ENCODE results near the gene EXOC2. TPM values are rescaled to one million over a fixed set of nuclear protein-coding genes. Genes with fewer than 3 reads are reported as not detected.
A peak's percentile ranks its signal among the peaks of the same experiment; 100 is the strongest.
"Not testable (repeated sequence)": the region's sequence is repeated elsewhere in the genome, so short reads cannot be mapped to it uniquely, and the experiment has no call there.

Gene EXOC2
- total RNA-seq, 1 donor from 2014 or later, result 34.3 TPM

DNA sequence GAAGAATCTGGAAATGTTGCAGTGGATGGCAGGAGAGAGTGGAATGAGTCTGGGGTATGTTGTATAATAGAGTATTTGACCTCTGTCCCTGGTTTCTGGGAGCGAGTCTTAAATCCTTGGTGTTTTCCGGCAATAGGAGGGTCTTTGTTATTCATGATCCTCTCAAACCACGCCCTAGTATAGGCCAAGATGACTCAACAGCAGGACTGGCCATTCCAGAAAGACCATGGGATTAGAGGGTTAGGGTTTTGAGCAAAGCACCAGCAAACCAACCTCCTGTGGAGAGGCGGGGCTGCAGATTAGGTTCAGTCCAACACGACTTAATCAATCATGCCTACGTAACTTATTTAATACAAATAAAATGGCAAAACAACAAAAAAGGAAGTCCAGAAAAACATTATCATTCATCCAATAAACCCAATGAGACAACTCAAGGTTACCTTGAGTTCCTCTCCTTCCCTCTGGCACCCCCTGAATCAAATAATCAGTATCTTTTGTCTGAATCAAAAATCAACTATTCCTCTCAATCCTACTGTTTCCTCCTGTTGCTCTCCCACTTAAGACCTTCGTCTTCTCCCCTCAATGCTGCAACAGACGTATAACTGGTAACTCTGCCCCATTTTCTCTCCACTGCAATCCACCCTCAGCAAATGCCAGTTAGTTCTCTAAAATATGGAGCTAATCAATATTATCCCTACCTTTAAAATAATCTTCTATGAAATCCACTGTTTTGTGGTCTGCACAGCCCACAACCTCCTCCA is 51.5 kb downstream of the EXOC2 start:
- no peak for DNase-seq (ENCODE audit: low read depth in 2 of 2)

DNA sequence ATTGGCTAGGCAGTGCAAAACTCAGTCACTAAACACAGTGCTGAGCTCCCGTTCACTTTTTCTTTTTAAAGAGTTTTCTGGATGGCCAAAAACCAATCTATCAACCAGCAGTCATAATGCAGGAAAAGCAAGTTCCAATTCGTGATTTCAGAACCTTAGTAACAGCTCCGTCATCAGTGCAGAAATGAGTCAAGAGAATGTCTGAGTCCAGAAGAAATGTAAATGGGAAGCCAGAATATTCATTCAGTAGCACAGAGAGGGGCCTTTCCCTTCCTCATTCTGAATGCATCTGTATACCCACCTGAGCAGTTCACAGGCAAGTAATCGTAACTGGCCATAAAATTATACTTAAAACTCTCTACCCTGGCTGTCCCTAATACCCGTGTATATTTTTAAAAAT is 56.5 kb downstream of the EXOC2 start:
- no peak for DNase-seq (ENCODE audit: low read depth in 2 of 2)

DNA sequence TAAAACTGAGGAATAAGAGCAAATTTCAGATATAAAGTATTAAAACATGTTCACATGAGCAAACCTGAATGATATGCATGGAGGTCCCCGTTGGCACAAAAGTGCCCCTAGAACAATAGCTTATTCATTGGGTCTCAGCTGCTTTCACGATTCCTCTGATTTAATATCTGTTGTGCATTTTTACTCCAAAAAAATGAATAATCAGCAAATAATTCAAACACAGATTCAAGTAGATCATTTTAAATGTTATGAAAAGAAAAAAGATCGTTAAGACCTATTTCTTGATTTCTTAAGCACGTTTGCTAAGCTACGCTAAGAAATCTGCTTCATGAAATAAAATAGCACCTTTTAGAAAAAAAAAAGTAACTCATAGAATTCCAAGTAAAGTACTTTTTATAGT is 57.7 kb downstream of the EXOC2 start:
- DNase-seq (ENCODE audit: low read depth in 2 of 2), result no peak

DNA sequence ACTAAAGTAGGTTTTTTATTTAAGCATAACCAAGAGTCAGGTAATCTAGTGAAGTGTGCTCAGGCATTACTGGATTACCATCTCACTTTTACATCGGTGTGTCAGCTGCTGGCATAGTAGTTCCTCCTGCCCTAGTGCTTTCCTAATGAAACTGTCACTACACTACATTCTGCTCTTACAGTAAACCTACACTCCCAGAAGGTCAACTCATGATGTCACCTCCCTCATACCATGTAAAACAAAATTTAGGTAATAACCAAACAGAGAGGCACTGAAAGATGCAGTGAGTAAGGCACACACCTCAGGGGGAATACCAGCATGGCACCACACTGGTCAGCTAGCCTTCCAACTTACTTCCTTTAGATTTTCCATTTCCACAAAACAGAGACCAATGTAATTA is 59.3 kb downstream of the EXOC2 start:
- DNase-seq (ENCODE audit: low read depth in 2 of 2), result no peak

DNA sequence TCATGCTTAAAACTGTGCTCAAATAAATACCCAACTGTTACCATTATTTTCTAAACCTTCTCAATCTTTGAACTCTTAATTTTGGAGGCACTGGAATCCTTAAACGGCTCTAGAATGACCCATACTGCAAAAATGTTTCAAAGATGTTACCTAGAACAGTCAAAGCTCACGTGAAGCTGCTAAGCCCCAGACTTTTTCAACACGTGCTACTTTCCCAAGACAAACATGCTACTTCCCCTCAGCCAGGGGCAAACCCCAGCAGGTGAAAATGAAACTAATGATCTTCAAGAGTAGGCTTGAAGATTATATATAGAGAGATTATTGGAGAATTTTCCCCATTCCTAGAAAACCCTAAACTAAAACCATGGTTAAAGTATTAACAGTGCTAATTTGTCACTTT is 64.2 kb downstream of the EXOC2 start:
- no peak for DNase-seq (ENCODE audit: low read depth in 2 of 2)

DNA sequence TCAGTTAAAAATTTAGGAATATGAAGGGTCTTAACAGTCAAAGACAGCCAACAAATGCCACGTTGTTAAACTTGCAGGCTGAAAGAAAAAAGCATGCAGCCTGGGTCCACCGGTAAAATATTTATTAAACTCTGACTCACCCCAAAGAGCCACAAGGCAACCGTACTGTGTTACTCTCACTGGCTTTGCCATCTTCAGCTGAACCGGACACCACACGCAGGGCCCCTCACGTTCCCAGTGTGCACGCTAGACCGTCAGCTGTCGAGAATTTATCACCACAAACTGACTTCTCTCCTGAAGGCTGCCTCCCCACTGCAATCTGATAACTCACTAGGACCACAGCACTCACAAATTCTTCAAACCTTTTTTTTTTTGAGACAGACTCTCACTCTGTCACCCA is 66.7 kb downstream of the EXOC2 start:
- no peak for DNase-seq (ENCODE audit: low read depth in 2 of 2)

DNA sequence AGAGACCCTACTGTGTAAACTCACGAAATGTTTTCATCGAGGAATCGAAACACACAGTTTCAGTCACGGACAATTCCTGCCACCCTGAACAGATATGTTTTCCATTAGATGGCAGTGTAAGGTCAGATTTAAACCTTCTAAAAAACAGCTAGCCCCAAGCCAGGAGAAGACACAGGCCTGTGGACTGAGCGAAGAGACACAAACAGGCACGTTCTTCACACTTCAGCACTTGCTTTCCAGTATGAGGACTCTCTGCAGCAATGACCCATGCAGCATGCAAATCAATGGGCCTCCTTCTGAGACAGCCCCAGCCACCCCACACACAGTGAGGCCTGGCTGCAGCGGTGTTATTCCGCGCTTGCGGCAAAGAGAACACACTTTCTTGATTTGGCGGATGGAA is 68.0 kb downstream of the EXOC2 start:
- peak; percentile 3 to 13 for DNase-seq (ENCODE audit: low read depth in 2 of 2)

DNA sequence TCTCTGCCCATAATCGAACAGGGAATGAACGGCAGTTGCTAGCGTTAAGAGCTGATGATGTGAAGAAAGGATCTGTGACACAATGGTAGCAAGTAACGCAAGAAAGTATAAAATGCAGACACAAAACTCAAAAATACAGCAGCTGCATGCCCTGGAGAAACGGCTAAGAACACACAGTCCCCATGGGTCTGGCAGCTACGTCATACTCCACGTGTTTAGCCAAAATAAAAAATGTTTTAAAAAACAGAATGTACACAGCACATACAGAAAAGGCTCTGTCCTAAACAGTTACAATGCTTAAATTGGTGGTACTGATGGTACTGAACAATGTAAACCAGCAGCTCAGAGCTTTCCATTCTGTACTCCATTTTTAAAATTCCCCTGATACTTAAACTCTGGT is 70.5 kb downstream of the EXOC2 start:
- DNase-seq (ENCODE audit: low read depth in 2 of 2), result no peak

DNA sequence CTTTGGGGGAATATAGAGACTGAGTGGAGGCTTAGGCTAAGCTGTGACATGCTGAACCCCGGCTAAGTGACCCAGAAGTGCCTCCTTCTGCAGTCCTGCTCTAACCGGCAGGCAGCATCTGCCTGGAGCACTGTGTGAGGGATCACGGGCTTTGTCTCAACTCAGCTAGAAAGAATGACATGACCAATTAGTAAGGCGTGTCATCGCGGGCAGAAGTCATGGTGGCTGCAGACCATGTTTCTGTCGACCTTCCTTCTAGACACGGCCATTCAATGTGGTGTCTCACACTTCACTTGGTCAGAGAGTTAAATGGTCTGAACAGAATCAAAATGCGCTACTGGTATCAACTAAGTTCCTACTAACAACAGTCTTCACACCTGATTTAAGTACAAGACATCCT is 71.0 kb downstream of the EXOC2 start:
- DNase-seq (ENCODE audit: low read depth in 2 of 2), result no peak

DNA sequence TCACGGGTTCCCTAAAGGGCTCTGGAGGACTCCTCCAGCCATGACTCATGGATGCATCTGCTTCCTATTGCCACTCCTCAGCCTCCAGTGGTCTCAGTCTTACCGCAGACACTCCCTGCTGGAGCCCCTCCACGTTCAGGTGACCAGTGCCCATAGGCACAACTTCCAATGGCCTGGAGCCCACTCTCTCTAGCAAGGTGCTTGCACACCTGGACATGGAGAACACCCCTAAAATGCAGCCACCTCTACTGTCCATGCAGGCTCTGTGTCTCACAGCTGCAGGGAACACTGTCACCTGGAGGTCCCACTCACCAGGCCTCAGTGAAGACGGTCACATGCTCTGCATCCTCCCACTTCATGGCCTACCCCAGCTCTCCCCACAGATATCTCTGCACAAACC is 72.0 kb downstream of the EXOC2 start:
- no peak for DNase-seq (ENCODE audit: low read depth in 2 of 2)

DNA sequence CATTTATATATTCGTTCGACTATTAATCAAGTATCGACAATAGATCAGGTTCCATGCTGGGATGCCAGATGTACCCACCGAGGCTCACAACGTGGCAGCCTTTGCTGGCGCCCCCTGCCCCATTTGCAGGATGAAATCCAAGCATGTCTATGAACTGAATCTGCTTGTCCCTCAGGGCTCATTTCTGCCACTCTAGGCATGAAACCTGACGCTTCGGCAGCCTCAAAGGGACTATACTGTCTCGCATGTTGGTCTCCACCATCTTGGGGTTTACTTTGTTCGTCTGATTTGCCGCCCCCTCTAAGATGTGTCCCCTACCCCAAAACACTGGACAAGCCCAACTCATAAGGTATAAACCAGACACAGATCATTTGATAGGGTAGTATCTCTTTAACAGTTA is 72.8 kb downstream of the EXOC2 start:
- DNase-seq (ENCODE audit: low read depth in 2 of 2), result no peak

DNA sequence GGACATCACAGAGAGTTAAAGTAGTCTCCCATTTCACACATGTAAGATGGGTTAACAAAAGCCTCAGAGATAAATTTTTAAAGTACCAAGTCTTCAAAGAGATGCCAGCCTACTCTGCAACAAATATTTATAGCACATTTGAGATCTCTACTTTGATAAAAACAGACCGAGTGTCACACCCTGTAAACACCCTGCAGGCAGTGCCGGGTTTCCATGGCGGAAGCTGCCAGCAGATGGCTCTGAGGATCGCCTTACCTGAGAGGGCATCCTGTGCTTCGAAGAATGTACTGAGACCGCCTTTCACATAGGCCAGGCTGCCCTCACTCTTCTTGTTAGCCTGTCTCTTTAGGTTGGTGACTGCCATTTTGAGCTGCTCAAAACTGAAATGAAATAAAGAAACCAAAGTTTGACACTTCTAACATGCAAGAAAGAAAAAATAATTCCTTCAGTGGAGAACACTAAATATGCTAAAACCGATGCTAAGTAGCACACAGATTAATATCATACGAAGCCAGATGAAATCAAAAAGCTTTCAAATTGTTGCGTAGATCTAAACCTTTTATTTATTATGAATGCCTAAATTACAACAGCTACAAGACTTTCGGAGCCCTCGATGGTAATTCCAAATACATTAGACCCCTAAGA is 75.4 kb downstream of the EXOC2 start:
- no peak for DNase-seq (ENCODE audit: low read depth in 2 of 2)

DNA sequence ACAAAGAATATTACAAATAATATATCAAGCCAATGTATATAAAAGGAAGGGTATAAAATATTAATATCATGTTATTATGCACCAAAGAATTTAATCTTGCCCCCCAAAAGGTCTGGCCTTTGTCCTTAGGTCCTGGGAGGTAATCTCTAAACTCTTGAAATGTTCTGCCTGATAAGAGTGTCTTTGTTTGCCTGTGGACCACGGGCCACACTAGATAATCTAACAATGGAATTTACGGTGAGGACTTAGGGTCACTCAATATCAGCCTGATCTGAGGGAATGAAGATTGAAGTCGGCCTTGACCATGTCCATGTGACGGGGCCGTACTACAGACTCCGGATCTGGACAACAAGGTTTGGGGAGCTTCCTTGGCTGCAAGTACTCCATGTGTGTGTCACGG is 79.0 kb downstream of the EXOC2 start:
- DNase-seq (ENCODE audit: low read depth in 2 of 2), result no peak

DNA sequence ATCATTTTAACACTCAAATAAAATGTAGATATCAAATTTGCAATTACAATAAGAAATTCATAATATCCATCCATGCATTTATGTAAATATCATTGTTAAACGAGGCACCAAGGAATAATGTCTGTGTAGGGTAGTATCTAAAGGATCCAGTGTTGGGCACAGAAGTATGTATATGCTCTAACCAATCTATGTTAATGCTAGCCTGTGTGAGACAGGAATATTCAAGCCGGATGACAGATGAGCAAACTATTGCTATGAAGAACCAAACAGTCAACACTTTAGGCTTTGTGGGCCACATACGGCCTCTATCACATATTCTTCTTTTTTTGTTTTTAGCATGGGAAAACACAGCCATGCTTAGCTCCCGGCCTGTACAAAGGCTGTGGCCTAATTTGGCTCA is 81.0 kb downstream of the EXOC2 start:
- DNase-seq (ENCODE audit: low read depth in 2 of 2), result no peak

DNA sequence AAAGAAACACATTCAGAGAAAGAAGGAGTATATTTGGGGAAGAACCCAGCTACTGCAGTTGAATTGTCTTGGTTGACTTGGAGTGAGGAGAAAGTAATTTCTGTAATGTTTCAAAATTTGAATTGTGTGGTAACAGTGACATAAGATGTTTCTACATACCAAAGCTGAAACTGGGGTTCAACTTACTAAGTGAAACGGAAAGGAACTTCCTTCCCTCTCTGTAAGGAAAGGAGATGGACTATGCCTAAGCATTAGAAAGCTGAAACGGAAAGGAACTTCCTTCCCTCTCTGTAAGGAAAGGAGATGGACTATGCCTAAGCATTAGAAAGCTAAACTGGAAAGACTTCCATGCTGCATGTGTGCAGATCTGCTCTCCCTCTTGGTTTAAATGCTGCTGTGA is 82.1 kb downstream of the EXOC2 start:
- DNase-seq (ENCODE audit: low read depth in 2 of 2), result no peak

DNA sequence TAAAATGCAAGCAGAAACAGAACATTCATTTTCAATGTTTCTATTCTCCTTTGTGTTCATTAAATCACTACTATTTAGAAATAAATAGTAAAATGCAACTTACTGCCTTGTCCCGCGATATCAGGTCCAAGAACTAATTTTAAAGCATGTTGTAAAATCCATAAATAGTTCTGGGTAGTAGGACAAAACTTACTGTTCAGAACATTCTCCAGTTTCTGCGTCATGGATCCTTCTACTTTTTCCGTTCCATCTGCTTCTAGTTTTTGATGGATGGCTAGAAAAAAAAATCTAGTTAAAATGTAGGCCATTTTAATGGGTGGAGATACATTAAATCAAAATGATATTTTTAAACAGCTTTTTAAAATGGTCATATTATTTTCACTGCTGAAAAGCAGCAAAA is 83.0 kb downstream of the EXOC2 start:
- DNase-seq (ENCODE audit: low read depth in 2 of 2), result no peak

DNA sequence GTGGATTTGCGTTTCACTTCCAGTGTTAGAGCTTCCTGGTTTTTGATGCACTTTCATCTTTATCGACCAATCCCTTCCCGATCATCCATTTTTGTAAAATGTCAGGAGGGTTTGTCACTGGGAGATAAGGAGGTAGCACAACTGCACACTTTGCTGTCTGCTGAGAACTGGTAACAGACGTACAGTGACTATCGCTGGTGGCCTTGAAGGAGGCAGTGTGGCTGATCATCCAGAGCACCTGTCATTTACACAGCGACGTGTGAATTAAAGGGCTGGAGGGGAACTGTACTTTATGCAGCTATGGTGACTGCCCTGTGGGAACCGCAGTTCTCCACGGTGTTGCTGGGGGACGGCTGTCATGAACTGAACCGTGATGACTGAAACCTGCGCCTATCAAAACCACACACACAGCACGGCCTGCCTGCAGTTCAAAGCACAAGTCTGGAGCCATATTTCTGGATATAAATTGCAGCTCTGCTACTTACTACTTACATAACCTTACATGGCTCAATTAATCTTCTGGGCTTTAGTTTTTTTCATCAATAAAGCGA is 86.0 kb downstream of the EXOC2 start:
- DNase-seq (ENCODE audit: low read depth in 2 of 2), result no peak

DNA sequence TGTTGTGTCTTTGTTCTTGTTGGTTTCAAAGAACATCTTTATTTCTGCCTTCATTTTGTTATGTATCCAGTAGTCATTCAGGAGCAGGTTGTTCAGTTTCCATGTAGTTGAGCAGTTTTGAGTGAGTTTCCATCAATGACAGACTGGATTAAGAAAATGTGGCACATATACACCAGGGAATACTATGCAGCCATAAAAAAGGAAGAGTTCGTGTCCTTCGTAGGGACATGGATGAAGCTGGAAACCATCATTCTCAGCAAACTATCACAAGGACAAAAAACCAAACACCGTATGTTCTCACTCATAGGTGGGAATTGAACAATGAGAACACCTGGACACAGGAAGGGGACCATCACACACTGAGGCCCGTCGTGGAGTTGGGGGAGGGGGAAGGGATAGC is 87.0 kb downstream of the EXOC2 start:
- not testable (repeated sequence) for DNase-seq (ENCODE audit: low read depth in 2 of 2)

DNA sequence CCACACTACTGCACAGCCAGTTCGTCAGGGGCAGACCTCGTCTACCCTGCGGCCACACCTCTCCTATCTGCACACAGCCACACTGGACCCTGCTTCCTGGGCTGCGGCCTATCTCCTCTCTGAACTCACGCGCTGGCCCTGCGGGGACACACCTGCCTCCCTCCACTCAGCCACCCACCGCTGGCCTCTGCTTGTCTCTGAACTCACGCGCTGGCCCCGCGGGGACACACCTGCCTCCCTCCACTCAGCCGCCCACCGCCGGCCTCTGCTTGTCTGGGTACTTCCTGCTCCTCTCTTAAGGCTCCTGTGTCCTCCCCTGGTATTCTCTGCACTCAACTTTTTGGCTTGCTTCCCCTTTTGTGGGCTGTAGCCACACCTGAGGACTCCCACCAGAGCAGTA is 88.4 kb downstream of the EXOC2 start:
- DNase-seq (ENCODE audit: low read depth in 2 of 2), result no peak

DNA sequence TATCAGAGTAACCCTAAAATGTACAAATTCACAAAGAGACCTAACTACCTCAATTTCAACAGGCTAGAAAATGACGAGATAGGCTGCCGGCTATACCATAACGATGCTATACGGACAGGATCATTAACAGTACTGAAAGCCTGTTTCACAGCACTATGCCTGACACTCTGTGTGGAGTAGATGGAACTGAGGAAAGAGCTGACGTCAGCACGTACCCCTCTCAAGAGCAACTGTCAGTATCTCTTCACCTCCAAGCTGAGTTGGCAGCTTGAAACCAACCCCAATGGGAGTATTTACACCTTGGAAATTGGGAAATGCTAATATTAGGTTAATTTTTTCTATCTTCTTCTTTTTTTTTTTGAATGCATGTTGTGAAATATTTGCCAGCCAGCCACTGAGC is 89.7 kb downstream of the EXOC2 start:
- DNase-seq (ENCODE audit: low read depth in 2 of 2), result no peak

DNA sequence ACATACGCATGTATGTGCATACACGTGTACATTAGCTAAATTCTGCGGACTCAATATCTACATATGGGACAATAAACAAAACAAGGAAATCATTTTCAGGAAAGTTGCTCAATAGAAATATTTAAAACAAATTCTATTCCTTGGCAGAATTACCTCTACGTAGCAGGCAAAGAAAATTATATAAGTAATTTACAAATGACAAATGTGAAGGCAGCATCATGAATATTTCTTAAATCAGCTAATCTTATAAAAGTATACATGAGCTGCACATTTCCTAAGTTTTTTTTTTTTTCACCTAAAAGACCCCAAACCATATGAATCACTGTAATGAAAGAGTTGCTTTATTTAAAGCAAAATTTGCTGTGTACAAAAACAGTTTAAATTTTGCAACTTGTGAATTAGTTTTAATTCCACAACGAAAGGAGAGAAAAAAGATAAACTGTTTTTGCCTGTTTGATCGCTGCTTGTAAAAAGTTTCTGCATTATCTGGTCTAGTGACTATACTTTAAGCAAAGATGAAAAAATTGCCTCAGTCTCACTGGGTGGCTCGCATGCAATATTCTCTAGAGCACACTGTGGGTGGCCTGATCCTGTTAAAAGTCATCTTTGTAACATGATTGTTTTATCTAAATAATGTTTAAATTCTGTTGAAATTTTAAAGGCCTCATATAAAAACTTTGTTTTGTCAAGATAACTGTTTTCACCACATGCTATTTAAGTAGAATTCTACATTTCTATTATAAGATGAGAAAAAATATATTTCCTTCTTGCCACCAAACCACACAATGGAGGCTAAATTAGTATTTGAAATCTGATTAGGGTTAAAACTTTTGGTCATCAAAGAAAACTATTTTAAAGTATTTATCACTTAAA is 93.1 kb downstream of the EXOC2 start:
- DNase-seq (ENCODE audit: low read depth in 2 of 2), result no peak

DNA sequence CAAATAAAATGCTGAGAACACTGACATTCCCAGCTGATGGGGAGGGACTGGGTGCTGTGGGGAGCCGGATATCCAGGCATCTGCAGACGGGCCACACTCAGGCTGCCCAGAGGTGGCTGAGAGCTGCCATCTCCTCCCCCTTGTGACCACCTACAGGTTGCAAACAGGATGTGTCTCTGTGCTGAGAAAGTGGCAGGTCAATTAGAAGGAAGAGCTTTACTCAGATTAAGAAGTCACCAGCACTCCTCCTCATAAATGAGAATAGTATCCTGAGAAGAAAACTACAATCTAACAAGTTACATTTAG is 99.1 kb downstream of the EXOC2 start:
- DNase-seq (ENCODE audit: low read depth in 2 of 2), result no peak

Measured in dermis microvascular lymphatic vessel endothelial cell (primary cell).